Adrenal gland (tissue), 12 donors: ENCODE measurements around the gene CFAP299. TPM values are rescaled to one million over a fixed set of nuclear protein-coding genes. Genes with fewer than 3 reads are reported as not detected.

ENCODE experiments used
- DNase-seq, 7 donors: peaks; one replicate each; pipeline ENCODE4 v3.0.0-alpha.2; 2019 to 2020
- H3K27ac ChIP-seq, 5 donors: fragments of 200-600 bp; sonication (generic) in 4 of 5; 1 replicate in 3 of 5; 2 replicates in 2 of 5; pipeline versions ENCODE4 v1.5.1 to v1.8.0; 2016 to 2020; ENCODE audit warnings: mild to moderate bottlenecking in 1 of 5
- H3K27me3 ChIP-seq: fragments of 200-600 bp; 2 replicates; pipeline ENCODE4 v1.8.0; 2021
- H3K36me3 ChIP-seq, 2 donors: fragments of 200-600 bp; replicated peaks in 1 of 2; 1 replicate in 1 of 2; 2 replicates in 1 of 2; pipeline versions ENCODE4 v1.5.1 to v1.8.0; 2018 to 2022
- H3K4me1 ChIP-seq, 2 donors: fragments of 200-600 bp; replicated peaks in 1 of 2; 1 replicate in 1 of 2; 2 replicates in 1 of 2; pipeline versions ENCODE4 v1.5.1 to v1.8.0; 2018 to 2021
- H3K4me3 ChIP-seq, 4 donors: fragments of 200-600 bp; sonication (generic) in 3 of 4; one replicate each; pipeline ENCODE4 v1.5.1; 2016 to 2018
- H3K9me3 ChIP-seq, 3 donors: fragments of 200-600 bp; sonication (generic) in 1 of 3; replicated peaks in 1 of 3; 1 replicate in 2 of 3; 2 replicates in 1 of 3; pipeline versions ENCODE4 v1.5.1 to v1.8.0; 2016 to 2021
- CTCF ChIP-seq, 6 experiments: fragments of 450-650 bp in 4 of 6; fragments of 200-600 bp in 2 of 6; sonication (generic) in 1 of 6; IDR thresholded peaks; 1 replicate in 5 of 6; 2 replicates in 1 of 6; pipeline versions ENCODE4 v1.5.1 to v1.8.0; 2016 to 2021; ENCODE audit warnings: antibody characterized with exemption in 6 of 6, mild to moderate bottlenecking in 2 of 6, moderate library complexity in 1 of 6
- POLR2A ChIP-seq, 2 donors: fragments of 450-650 bp; IDR thresholded peaks; one replicate each; pipeline ENCODE4 v1.6.1; 2017; ENCODE audit warnings: antibody characterized with exemption in 2 of 2, mild to moderate bottlenecking in 2 of 2, moderate library complexity in 1 of 2
- WGBS, 4 donors: extraction: QIAGEN DNeasy Blood & Tissue Kit in 2 of 4; methylation state at CpG; one replicate each; pipeline versions ENCODE4 v1.1.5 to v1.1.7; 2013 to 2017; 5-methylcytosine and 5-hydroxymethylcytosine counted together
- intact Hi-C, 2 donors: fragments of 100-400 bp; cut with DNase I; formaldehyde crosslinking; loops; one replicate each; pipeline versions ENCODE4 v1.14.1 to v1.15.0; 2022 to 2023
- polyA plus RNA-seq, 3 donors: library from polyadenylated mRNA; stranded (reverse); fragments of 200-250 nt in 2 of 3; fragments of 350-450 nt in 1 of 3; fragmentation: Illumina TruSeq in 1 of 3; extraction: RNeasy Lipid Tissue Mini Kit (QIAGEN cat#74804) in 1 of 3; gene quantifications; one replicate each; pipeline ENCODE4 v1.2.3, GENCODE V29; 2013 to 2014
- total RNA-seq, 9 donors: library from RNA; depleted of rRNA in 4 of 9; stranded (reverse); fragments of >200 nt in 4 of 9; fragments of 120-200 nt in 1 of 9; fragmentation: NEBNext Ultra II Directional in 1 of 9; extraction: Animal tissue kit (Norgen Biotek cat#: 25700) in 1 of 9; gene quantifications; one replicate each; pipeline versions ENCODE4 v1.1.0 to v1.2.4, GENCODE V29; 2013 to 2023
- donor health status: healthy with polysubstance abuse.
- donor health status: Bipolar disorder and iron deficiency.
- donor health status: DM: yes; HTN: yes; CAD: no.
- donor health status: DM: no; HTN: no; CAD: no.
- donor health status: DM: no; HTN: no; CAD: no.
- donor health status: DM: yes; HTN: yes; CAD: no.

The CFAP299 gene
- total and polyA plus RNA-seq, 12 donors: not detected

DNA sequence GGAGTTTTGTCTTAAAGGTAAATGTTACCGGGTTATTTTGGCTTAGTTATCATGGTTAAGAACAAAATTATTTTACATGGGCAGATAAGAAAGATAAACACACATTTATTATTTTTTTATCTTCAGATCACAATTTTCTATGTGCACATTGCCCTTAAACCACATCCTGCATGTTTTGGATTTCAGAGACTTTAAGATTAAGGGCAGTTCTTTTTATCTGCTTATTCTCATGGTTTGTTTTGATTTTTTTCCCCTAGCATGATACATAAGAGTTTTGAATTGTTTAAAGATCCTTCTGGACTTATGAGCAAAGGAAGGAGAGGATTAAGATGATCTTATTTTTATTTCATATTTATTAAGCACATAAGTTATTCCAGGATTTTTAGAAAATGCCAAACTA is 504.9 kb downstream of the CFAP299 start:
- Histone ChIP-seq H3K4me1 (no peaks in the 10 kb centered on the region), H3K36me3 (no peaks in the 10 kb centered on the region), H3K27me3 (no peaks in the 10 kb centered on the region), H3K4me3 (no peak overlapping the region), H3K9me3 (no peaks in the 10 kb centered on the region), H3K27ac (no peak overlapping the region)
- no peak for DNase-seq
- TF ChIP-seq POLR2A (IDR thresholded peaks at IDR 0.05) (no peak), CTCF (IDR thresholded peaks at IDR 0.05) (no peak)
- WGBS, 4 donors: 26 to 52% (median 29%) methylated on average over 1 of the region's 1 CpG
- intact Hi-C loops: no loop called here

- DNase-seq: no peak
- no peaks in the 10 kb centered on the region for H3K4me1 ChIP-seq
- TF ChIP-seq CTCF (IDR thresholded peaks at IDR 0.05): no peak
- no peak for TF ChIP-seq POLR2A (IDR thresholded peaks at IDR 0.05)
- no peaks in the 10 kb centered on the region for H3K27me3 ChIP-seq
- H3K4me3 ChIP-seq: no peak overlapping the region
- H3K36me3 ChIP-seq: no peaks in the 10 kb centered on the region
- WGBS, 4 donors: 67 to 86% (median 73%) methylated on average over 2 of the region's 2 CpGs
- intact Hi-C loops: no loop called here
- H3K9me3 ChIP-seq: no peaks in the 10 kb centered on the region
- no peak overlapping the region for H3K27ac ChIP-seq
These were observed 506.2 kb downstream of the CFAP299 start for GRCh38 chr4:80841587-80842281.

- no peaks in the 10 kb centered on the region for H3K27me3 ChIP-seq
- H3K4me3 ChIP-seq: no peak overlapping the region
- H3K36me3 ChIP-seq: no peaks in the 10 kb centered on the region
- no peak overlapping the region for H3K27ac ChIP-seq
- H3K9me3 ChIP-seq: no peaks in the 10 kb centered on the region
- no peak for TF ChIP-seq POLR2A (IDR thresholded peaks at IDR 0.05)
- no peak for TF ChIP-seq CTCF (IDR thresholded peaks at IDR 0.05)
- H3K4me1 ChIP-seq: no peaks in the 10 kb centered on the region
- DNase-seq: no peak
- intact Hi-C loops: no loop called here
These were observed 510.7 kb downstream of the CFAP299 start for GRCh38 chr4:80846210-80846609.

GRCh38 chr4:80852061-80852460 is 516.5 kb downstream of the CFAP299 start:
- intact Hi-C loops: no loop called here
- no peak overlapping the region for H3K4me3 ChIP-seq
- no peaks in the 10 kb centered on the region for H3K36me3 ChIP-seq
- no peaks in the 10 kb centered on the region for H3K4me1 ChIP-seq
- no peaks in the 10 kb centered on the region for H3K9me3 ChIP-seq
- H3K27ac ChIP-seq: no peak overlapping the region
- no peak for TF ChIP-seq CTCF (IDR thresholded peaks at IDR 0.05)
- no peak for TF ChIP-seq POLR2A (IDR thresholded peaks at IDR 0.05)
- no peaks in the 10 kb centered on the region for H3K27me3 ChIP-seq
- WGBS, 4 donors: 55 to 68% (median 60%) methylated on average over 2 of the region's 2 CpGs
- no peak for DNase-seq
